Spleen (tissue), 11 donors: ENCODE data around the gene INPP1. TPM values are rescaled to one million over a fixed set of nuclear protein-coding genes. Genes with fewer than 3 reads are reported as not detected.
A peak's percentile ranks its signal among the peaks of the same experiment; 100 is the strongest.

Experiments
- DNase-seq: peaks from one replicate; pipeline ENCODE4 v3.0.0-alpha.2; 2020
- H3K27ac ChIP-seq, 8 donors: fragments of 200-600 bp; sonication (generic) in 7 of 8; 1 replicate in 4 of 8; 2 replicates in 4 of 8; pipeline versions ENCODE4 v1.5.0 to v1.8.0; 2016 to 2021; ENCODE audit warnings: inconsistent platforms in 4 of 8, mild to moderate bottlenecking in 4 of 8, moderate library complexity in 1 of 8
- H3K27me3 ChIP-seq, 7 donors: fragments of 200-600 bp; sonication (generic) in 6 of 7; replicated peaks in 1 of 7; 1 replicate in 4 of 7; 2 replicates in 3 of 7; pipeline versions ENCODE4 v1.5.0 to v1.8.0; 2016 to 2021; ENCODE audit warnings: inconsistent platforms in 3 of 7, mild to moderate bottlenecking in 1 of 7
- H3K36me3 ChIP-seq, 6 donors: fragments of 200-600 bp; sonication (generic) in 5 of 6; 1 replicate in 4 of 6; 2 replicates in 2 of 6; pipeline versions ENCODE4 v1.5.0 to v1.8.0; 2016 to 2021; ENCODE audit warnings: inconsistent platforms in 2 of 6
- H3K4me1 ChIP-seq, 6 donors: fragments of 200-600 bp; sonication (generic) in 5 of 6; 1 replicate in 3 of 6; 2 replicates in 3 of 6; pipeline versions ENCODE4 v1.5.0 to v1.8.0; 2016 to 2021; ENCODE audit warnings: inconsistent platforms in 3 of 6
- H3K4me3 ChIP-seq, 8 donors: fragments of 200-600 bp; sonication (generic) in 7 of 8; 1 replicate in 4 of 8; 2 replicates in 4 of 8; pipeline versions ENCODE4 v1.5.0 to v1.8.0; 2016 to 2021; ENCODE audit warnings: inconsistent platforms in 4 of 8, mild to moderate bottlenecking in 4 of 8, moderate library complexity in 2 of 8
- H3K9me3 ChIP-seq, 8 donors: fragments of 200-600 bp; sonication (generic) in 7 of 8; 1 replicate in 4 of 8; 2 replicates in 4 of 8; pipeline versions ENCODE4 v1.5.0 to v1.8.0; 2016 to 2021; ENCODE audit warnings: inconsistent platforms in 4 of 8
- CTCF ChIP-seq, 11 experiments: fragments of 200-600 bp in 7 of 11; fragments of 450-650 bp in 4 of 11; sonication (generic) in 4 of 11; IDR thresholded peaks in 8 of 11; conservative IDR thresholded peaks in 3 of 11; 1 replicate in 7 of 11; 2 replicates in 4 of 11; pipeline versions ENCODE4 v1.4.0 to v1.8.0; 2016 to 2021; ENCODE audit warnings: antibody characterized with exemption in 11 of 11, inconsistent platforms in 4 of 11, mild to moderate bottlenecking in 1 of 11
- POLR2A ChIP-seq, 3 donors: fragments of 450-650 bp; IDR thresholded peaks; one replicate each; pipeline ENCODE4 v1.5.1; 2017; ENCODE audit warnings: antibody characterized with exemption in 3 of 3, mild to moderate bottlenecking in 1 of 3
- POLR2AphosphoS5 ChIP-seq, 3 donors: sonication (generic); formaldehyde crosslinking; IDR thresholded peaks; one replicate each; pipeline ENCODE4 v1.5.1; 2017; ENCODE audit warnings: antibody characterized with exemption in 3 of 3
- WGBS, 5 donors: extraction: QIAGEN DNeasy Blood & Tissue Kit in 3 of 5; methylation state at CpG; one replicate each; pipeline versions ENCODE4 v1.1.5 to v1.1.7; 2013 to 2018; 5-methylcytosine and 5-hydroxymethylcytosine counted together
- intact Hi-C: fragments of 100-400 bp; cut with DNase I; formaldehyde crosslinking; loops from one replicate; pipeline ENCODE4 v1.15.0; 2023; ENCODE audit warnings: low total_unique reads
- polyA plus RNA-seq, 3 donors: library from polyadenylated mRNA; stranded (reverse); fragments of 200-250 nt; gene quantifications; one replicate each; pipeline ENCODE4 v1.2.1, GENCODE V29; 2013
- total RNA-seq, 7 donors: library from RNA; depleted of rRNA in 3 of 7; stranded (reverse); fragments of >200 nt in 3 of 7; fragmentation: NEBNext Ultra II Directional in 4 of 7; extraction: Animal tissue kit (Norgen Biotek cat#: 25700) in 4 of 7; gene quantifications; one replicate each; pipeline versions ENCODE4 v1.1.0 to v1.2.1, GENCODE V29; 2016 to 2021
- donor health status: healthy with polysubstance abuse.
- donor health status: DM: no; HTN: no; CAD: no; lungs with moderate emphysema.
- donor health status: DM: no; HTN: no; CAD: no.
- donor health status: Bipolar disorder and iron deficiency.
- donor health status: healthy.
- donor health status: DM: no; HTN: no; CAD: no.
- donor health status: DM: yes; HTN: yes; CAD: no.

The INPP1 gene
- total and polyA plus RNA-seq, 10 donors, result 11.6 to 52.1 (median 27.8) TPM

GRCh38 chr2:190352668-190353536, 9.5 kb downstream of the INPP1 start:
- Histone ChIP-seq H3K9me3 (no peaks in the 10 kb centered on the region), H3K27ac (peak overlapping the region in 7 of 8 donors; percentile 34 to 71 (median 59)), H3K27me3 (no peaks in the 10 kb centered on the region), H3K4me3 (no peak overlapping the region), H3K4me1 (peaks cover 0 to 43% (median 20%) of the 10 kb centered on the region in 6 donors), H3K36me3 (no peaks in the 10 kb centered on the region)
- no peak for DNase-seq
- intact Hi-C loops, result no loop called here
- no peak for TF ChIP-seq CTCF (IDR thresholded peaks at IDR 0.05 in 8 of 11, conservative IDR thresholded peaks at IDR 0.05 in 3 of 11)
- no peak for TF ChIP-seq POLR2A (IDR thresholded peaks at IDR 0.05)
- 46 to 76% (median 58%) methylated on average over 8 of the region's 8 CpGs for WGBS, 5 donors

GRCh38 chr2:190353537-190353899, 10.1 kb downstream of the INPP1 start:
- Histone ChIP-seq H3K27ac (peak overlapping the region in 7 of 8 donors; percentile 34 to 71 (median 59)), H3K36me3 (no peaks in the 10 kb centered on the region), H3K4me3 (no peak overlapping the region), H3K4me1 (peaks cover 0 to 48% (median 20%) of the 10 kb centered on the region in 6 donors), H3K9me3 (no peaks in the 10 kb centered on the region), H3K27me3 (no peaks in the 10 kb centered on the region)
- no peak for DNase-seq
- intact Hi-C loops, result no loop called here
- TF ChIP-seq POLR2AphosphoS5 (IDR thresholded peaks at IDR 0.05) (no peak), CTCF (IDR thresholded peaks at IDR 0.05 in 8 of 11, conservative IDR thresholded peaks at IDR 0.05 in 3 of 11) (no peak), POLR2A (IDR thresholded peaks at IDR 0.05) (no peak)

GRCh38 chr2:190354003-190354690, 10.8 kb downstream of the INPP1 start:
- DNase-seq, result no peak
- Histone ChIP-seq H3K4me3 (no peak overlapping the region), H3K27ac (peak overlapping the region in 3 of 8 donors; percentile 45 to 69 (median 66)), H3K27me3 (no peaks in the 10 kb centered on the region), H3K36me3 (no peaks in the 10 kb centered on the region), H3K9me3 (no peaks in the 10 kb centered on the region), H3K4me1 (peaks cover under 1 to 54% (median 25%) of the 10 kb centered on the region in 6 donors)
- intact Hi-C loops, result no loop called here
- TF ChIP-seq POLR2A (IDR thresholded peaks at IDR 0.05) (no peak), POLR2AphosphoS5 (IDR thresholded peaks at IDR 0.05) (no peak), CTCF (IDR thresholded peaks at IDR 0.05 in 8 of 11, conservative IDR thresholded peaks at IDR 0.05 in 3 of 11) (no peak)
- WGBS, 5 donors, result 74 to 91% (median 77%) methylated on average over 12 of the region's 12 CpGs
